ENCODE data around the gene TUBA1C. TPM values are rescaled to one million over a fixed set of nuclear protein-coding genes. Genes with fewer than 3 reads are reported as not detected.
"Not testable (repeated sequence)": the region's sequence is repeated elsewhere in the genome, so short reads cannot be mapped to it uniquely, and the experiment has no call there.

Gene TUBA1C
- total RNA-seq, 1 donor = 839 TPM

GRCh38 chr12:49264466-49264872, 413 bp upstream of the TUBA1C start:
- TF ChIP-seq CTCF (IDR thresholded peaks at IDR 0.05; ENCODE audit: insufficient read depth, low read length) = no peak

DNA sequence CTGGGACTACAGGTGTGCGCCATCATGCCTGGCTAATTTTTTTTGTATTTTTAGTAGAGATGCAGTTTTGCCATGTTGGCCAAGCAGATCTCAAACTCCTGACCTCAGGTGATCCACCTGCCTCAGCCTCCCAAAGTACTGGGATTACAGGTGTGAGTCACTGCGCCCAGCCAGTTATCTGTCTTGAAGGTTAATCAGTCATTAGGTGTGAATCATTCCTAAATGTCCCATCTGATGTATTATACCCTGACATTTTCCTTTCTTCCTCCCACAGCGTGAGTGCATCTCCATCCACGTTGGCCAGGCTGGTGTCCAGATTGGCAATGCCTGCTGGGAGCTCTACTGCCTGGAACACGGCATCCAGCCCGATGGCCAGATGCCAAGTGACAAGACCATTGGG, 4.3 kb downstream of the TUBA1C start:
- H3K4me3 ChIP-seq (ENCODE audit: low read depth, low read length) = peak overlapping the region; percentile 47

More at GRCh38 chr12:49264466-49264872, 413 bp upstream of the TUBA1C start:
- H3K4me3 ChIP-seq (ENCODE audit: low read depth, low read length) = peak overlapping the region; percentile 86
- DNase-seq (ENCODE audit: low read depth) = no peak

GRCh38 chr12:49272790-49273725, 8.2 kb downstream of the TUBA1C start:
- H3K4me3 ChIP-seq (ENCODE audit: low read depth, low read length) = no peak overlapping the region
- TF ChIP-seq CTCF (IDR thresholded peaks at IDR 0.05; ENCODE audit: insufficient read depth, low read length) = no peak
- no peak for DNase-seq (ENCODE audit: low read depth)

More for the DNA sequence above, 4.3 kb downstream of the TUBA1C start:
- not testable (repeated sequence) for DNase-seq (ENCODE audit: low read depth)

DNA sequence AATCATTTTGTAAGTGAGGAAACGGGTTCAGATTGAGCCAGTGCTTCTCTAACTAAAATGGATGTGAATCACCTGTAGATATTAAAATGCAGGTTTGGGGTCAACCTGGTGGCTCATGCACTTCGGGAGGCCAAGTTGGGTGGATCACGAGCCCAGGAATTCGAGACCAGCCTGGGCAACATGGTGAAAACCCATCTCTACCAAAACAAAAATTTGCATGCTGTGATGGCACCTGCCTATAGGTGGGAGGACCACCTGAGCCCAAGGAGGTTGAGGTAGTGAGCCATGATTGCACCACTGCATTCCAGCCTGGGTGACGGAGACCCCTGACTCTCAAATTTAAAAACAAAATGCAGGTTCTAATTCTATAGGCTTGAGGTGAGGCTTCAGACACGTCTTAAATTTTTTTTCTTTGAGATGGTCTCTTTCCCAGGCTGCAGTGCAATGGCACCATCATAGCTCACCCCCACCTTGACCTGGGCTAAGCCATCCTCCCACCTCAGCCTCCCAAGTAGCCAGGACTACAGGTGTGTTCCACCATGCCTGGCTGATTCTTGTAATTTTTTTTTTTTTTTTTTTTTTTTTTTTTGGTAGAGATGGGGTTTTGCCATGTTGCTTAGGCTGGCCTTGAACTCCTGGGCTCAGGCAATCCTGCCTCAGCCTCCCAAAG, 9.0 kb downstream of the TUBA1C start:
- no peak overlapping the region for H3K4me3 ChIP-seq (ENCODE audit: low read depth, low read length)
- no peak for TF ChIP-seq CTCF (IDR thresholded peaks at IDR 0.05; ENCODE audit: insufficient read depth, low read length)
- no peak for DNase-seq (ENCODE audit: low read depth)

DNA sequence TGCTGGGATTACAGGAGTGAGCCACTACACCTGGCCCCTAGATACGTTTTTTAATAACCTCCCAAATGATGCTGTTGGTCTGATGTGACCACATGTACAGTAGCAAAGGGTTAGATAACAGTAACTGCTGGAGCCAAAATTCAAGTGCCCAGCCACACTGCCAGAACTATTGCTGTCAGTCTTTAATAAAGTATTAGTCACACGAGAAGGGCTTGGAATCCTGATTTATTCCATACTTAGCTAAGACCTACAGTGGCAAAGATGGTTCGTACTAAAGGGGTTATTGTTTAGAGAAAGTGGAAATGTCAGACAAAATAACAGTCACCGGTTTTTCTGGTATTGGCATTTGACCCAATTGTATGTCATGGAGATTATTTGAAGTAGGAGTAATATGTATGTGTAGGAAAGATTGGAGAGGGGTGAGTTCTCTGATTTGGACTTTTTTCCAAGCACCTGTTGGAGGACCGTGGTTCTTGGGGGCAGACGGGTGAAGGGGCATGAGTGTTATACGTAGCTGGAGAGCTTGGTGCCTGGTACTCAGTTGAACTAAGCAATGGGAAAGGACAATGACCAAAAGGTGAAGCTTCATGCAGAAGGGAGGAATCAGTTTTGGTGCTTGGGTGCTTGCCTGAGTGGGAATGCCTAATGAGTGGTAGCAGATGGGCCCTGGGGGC, 9.7 kb downstream of the TUBA1C start:
- no peak for TF ChIP-seq CTCF (IDR thresholded peaks at IDR 0.05; ENCODE audit: insufficient read depth, low read length)
- H3K4me3 ChIP-seq (ENCODE audit: low read depth, low read length) = no peak overlapping the region
- no peak for DNase-seq (ENCODE audit: low read depth)

DNA sequence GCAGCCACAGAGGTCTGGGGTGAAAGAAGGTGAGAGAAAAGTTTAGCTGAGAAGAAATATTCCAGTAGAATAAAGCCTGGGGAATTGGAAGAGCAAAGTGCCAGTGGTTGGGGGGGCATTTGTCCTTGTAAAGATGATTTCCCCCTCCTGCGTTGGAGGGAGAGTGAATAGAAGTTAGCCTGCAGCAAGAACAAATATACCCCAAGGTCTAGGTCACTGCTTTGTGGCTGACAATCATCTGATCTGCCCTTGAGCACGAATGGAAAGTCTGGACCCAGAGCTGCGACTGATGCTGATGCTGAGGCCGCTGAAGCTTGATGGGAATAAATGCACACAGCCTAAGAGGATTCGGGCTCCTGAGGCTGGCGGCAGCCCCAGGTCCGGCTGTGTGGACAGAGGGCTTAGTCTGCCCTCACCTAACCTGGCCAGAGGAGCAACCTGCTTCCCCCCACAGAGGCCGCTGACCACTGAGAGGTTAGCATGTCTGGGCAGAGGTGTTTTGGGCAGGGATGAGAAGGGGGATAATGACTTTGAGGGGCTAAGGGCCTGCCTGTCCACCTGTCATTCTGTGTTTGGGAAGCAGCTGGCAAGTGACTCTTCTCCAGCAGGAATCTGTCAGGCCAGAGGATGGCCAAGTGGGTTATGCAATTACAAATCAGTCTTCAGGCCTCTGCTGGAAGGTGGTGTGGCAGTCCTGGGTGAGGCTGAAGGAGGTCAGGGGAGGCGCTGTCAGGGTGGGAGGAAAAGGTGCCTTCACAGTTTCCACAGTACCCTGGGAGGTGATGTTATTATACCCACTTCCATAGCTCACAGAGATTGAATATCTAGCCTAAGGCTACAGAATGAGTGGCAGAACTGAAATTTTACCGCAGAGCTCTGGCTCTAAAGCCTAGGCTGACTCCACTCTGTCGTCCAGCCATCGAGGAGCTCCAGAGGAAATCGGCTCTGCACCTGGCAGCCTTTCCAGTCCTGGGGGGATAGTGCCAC, 11.7 kb downstream of the TUBA1C start:
- H3K4me3 ChIP-seq (ENCODE audit: low read depth, low read length) = no peak overlapping the region
- DNase-seq (ENCODE audit: low read depth) = no peak
- no peak for TF ChIP-seq CTCF (IDR thresholded peaks at IDR 0.05; ENCODE audit: insufficient read depth, low read length)

Measured in fibroblast of the aortic adventitia (primary cell).